OCI-LY7 (cell line): ENCODE results near the gene PIK3C2A. TPM values are rescaled to one million over a fixed set of nuclear protein-coding genes. Genes with fewer than 3 reads are reported as not detected.

Source experiments
- BruUV-seq: library from RNA; stranded (reverse); fragments of 400-500 nt; replicated peaks from 2 replicates; lab custom pipeline; 2021; lab: Mats Ljungman, UMichigan
- CTCF ChIA-PET: fragments of 300-600 bp; sonication (Branson Sonifier 250); formaldehyde crosslinking; loops from one replicate; lab custom pipeline; 2022; ENCODE audit warnings: antibody characterized with exemption; ENCODE audit not compliant: unreplicated experiment; lab: Charles Lee
- POLR2A ChIA-PET: fragments of 300-600 bp; sonication (Branson Sonifier 250); formaldehyde crosslinking; loops from one replicate; lab custom pipeline; 2022; ENCODE audit warnings: antibody characterized with exemption; lab: Charles Lee
- DNase-seq: peaks from one replicate; pipeline ENCODE4 v3.0.0-alpha.2; 2015; ENCODE audit warnings: low spot score
- H2AFZ ChIP-seq: fragments of 200-600 bp; sonication (generic), shearing (Covaris generic); 2 replicates; pipeline ENCODE4 v1.6.1; 2014; ENCODE audit warnings: mild to moderate bottlenecking, antibody characterized with exemption, low read length, moderate library complexity
- H3K27ac ChIP-seq: fragments of 200-600 bp; sonication (generic); 2 replicates; pipeline ENCODE4 v1.5.1; 2014; ENCODE audit warnings: mixed run types, low read depth, mild to moderate bottlenecking, moderate library complexity, low read length, inconsistent platforms; ENCODE audit not compliant: poor library complexity, severe bottlenecking
- H3K36me3 ChIP-seq: fragments of 200-600 bp; sonication (generic); 2 replicates; pipeline ENCODE4 v1.6.1; 2014; ENCODE audit warnings: mild to moderate bottlenecking, antibody characterized with exemption, low read length, moderate library complexity, mixed read lengths; ENCODE audit not compliant: insufficient read depth
- H3K4me1 ChIP-seq: fragments of 200-600 bp; sonication (generic); 2 replicates; pipeline ENCODE4 v1.5.1; 2014; ENCODE audit warnings: mild to moderate bottlenecking, low read length; ENCODE audit not compliant: insufficient read depth, poor library complexity, severe bottlenecking
- H3K4me2 ChIP-seq: fragments of 200-600 bp; sonication (generic); 2 replicates; pipeline ENCODE4 v1.6.1; 2014; ENCODE audit warnings: mild to moderate bottlenecking, low read length
- H3K4me3 ChIP-seq: fragments of 200-600 bp; sonication (generic); 2 replicates; pipeline ENCODE4 v1.5.1; 2014; ENCODE audit warnings: mild to moderate bottlenecking, low read depth, low read length; ENCODE audit not compliant: poor library complexity, severe bottlenecking
- H3K79me2 ChIP-seq: fragments of 200-600 bp; sonication (generic); 2 replicates; pipeline ENCODE4 v1.6.1; 2016; ENCODE audit warnings: low read depth, mild to moderate bottlenecking, low read length, moderate library complexity, mixed read lengths; ENCODE audit not compliant: insufficient read depth
- H3K9me2 ChIP-seq: fragments of 200-600 bp; sonication (generic); 2 replicates; pipeline ENCODE4 v1.6.1; 2016; ENCODE audit warnings: mild to moderate bottlenecking, low read length, mixed read lengths; ENCODE audit not compliant: insufficient read depth
- H3K9me3 ChIP-seq: fragments of 200-600 bp; sonication (generic); 2 replicates; pipeline ENCODE4 v1.6.1; 2014; ENCODE audit warnings: mild to moderate bottlenecking, mixed run types, low read length, mixed read lengths
- H4K20me1 ChIP-seq: fragments of 200-600 bp; sonication (generic); 2 replicates; pipeline ENCODE4 v1.6.1; 2014; ENCODE audit warnings: mild to moderate bottlenecking, antibody characterized with exemption, low read length, moderate library complexity, mixed read lengths; ENCODE audit not compliant: insufficient read depth
- EZH2phosphoT487 ChIP-seq: fragments of 200-600 bp; sonication (generic); IDR thresholded peaks from 2 replicates; pipeline ENCODE4 v1.6.1; 2018; ENCODE audit warnings: low read depth, borderline replicate concordance, mild to moderate bottlenecking, mixed run types, antibody characterized with exemption, low read length, moderate library complexity, mixed read lengths
- intact Hi-C: fragments of 100-400 bp; cut with micrococcal nuclease; formaldehyde crosslinking; loops from one replicate; pipeline ENCODE4 v1.10.0; 2022; ENCODE audit not compliant: unreplicated experiment
- total RNA-seq, 2 experiments: library from RNA; depleted of rRNA in 1 of 2; stranded (reverse); fragments of >200 nt in 1 of 2; shearing (Covaris generic) in 1 of 2; gene quantifications; 2 replicates each; pipeline ENCODE4 v1.2.3, GENCODE V29; 2014 to 2022
- TF ChIP-seq, protein P1 (sequence below): fragments of 200-600 bp; sonication (generic); conservative IDR thresholded peaks from 2 replicates; pipeline ENCODE4 v1.5.1; 2014; ENCODE audit warnings: mild to moderate bottlenecking, antibody characterized with exemption, low read length, moderate library complexity, mixed read lengths

Gene PIK3C2A
- total RNA-seq, 2 experiments from 2014 or later, result 17.4 to 41.8 TPM

DNA sequence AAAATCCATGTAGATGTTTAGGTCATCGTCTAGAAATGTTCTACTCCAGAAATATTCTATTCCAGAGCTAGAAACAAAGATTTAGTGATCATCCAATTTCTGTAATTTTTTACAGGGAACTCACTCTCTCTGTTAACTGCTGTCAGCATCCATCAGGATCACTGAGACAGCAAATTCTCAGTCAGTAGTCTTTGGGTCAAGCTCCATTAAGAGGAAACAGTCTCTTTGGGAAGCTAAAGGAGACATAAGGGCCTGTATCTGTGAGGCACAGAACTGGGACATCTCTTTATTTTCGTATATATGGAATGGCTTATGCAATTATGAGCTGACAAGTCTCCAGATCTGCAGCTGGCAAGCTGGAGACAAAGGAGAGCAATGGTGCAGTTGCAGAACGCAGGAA is 48.3 kb downstream of the PIK3C2A start:
- H3K36me3 ChIP-seq, result peaks cover 25% of the 10 kb centered on the region
- H3K27ac ChIP-seq, result no peak overlapping the region
- no peak for TF ChIP-seq EZH2phosphoT487
- TF ChIP-seq, protein P1, sequence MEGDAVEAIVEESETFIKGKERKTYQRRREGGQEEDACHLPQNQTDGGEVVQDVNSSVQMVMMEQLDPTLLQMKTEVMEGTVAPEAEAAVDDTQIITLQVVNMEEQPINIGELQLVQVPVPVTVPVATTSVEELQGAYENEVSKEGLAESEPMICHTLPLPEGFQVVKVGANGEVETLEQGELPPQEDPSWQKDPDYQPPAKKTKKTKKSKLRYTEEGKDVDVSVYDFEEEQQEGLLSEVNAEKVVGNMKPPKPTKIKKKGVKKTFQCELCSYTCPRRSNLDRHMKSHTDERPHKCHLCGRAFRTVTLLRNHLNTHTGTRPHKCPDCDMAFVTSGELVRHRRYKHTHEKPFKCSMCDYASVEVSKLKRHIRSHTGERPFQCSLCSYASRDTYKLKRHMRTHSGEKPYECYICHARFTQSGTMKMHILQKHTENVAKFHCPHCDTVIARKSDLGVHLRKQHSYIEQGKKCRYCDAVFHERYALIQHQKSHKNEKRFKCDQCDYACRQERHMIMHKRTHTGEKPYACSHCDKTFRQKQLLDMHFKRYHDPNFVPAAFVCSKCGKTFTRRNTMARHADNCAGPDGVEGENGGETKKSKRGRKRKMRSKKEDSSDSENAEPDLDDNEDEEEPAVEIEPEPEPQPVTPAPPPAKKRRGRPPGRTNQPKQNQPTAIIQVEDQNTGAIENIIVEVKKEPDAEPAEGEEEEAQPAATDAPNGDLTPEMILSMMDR, result no peak
- H3K4me1 ChIP-seq, result peaks cover 22% of the 10 kb centered on the region
- H4K20me1 ChIP-seq, result no peaks in the 10 kb centered on the region
- no peak overlapping the region for H3K4me3 ChIP-seq
- H3K9me3 ChIP-seq, result no peaks in the 10 kb centered on the region
- ChIA-PET POLR2A (interaction anchor here (0.5 to 1.4 kb wide), 6 partner anchors 13 to 945 kb away, joined by 3 to 7 read pairs (median 4); no protein-coding TSS in a partner anchor), CTCF (no interaction called here)
- no peak overlapping the region for H3K4me2 ChIP-seq
- no peak overlapping the region for H2AFZ ChIP-seq
- BruUV-seq, result no TSS peak
- DNase-seq, result no peak
- intact Hi-C loops, result no loop called here
- no peaks in the 10 kb centered on the region for H3K9me2 ChIP-seq
- peaks cover 62% of the 10 kb centered on the region for H3K79me2 ChIP-seq

Other genes starting within 250 kb of the PIK3C2A start
- gene PLEKHA7, start 193.6 kb downstream of the PIK3C2A start, total RNA-seq (2014; rRNA removed; shearing (Covaris generic)), result 0.13 TPM in 1 of 2 replicates, not detected in the other
- gene PLEKHA7, start 193.6 kb downstream of the PIK3C2A start, total RNA-seq (2022), result not detected in 2 replicates
- gene RPS13, start 130.3 kb downstream of the PIK3C2A start, total RNA-seq (2014; rRNA removed; shearing (Covaris generic)), result 1,576 and 1,911 TPM in 2 replicates
- gene RPS13, start 130.3 kb downstream of the PIK3C2A start, total RNA-seq (2022), result 1,540 and 1,556 TPM in 2 replicates
- gene NUCB2, start 68.8 kb upstream of the PIK3C2A start, total RNA-seq (2014; rRNA removed; shearing (Covaris generic)), result 42.4 and 64.3 TPM in 2 replicates
- 73.0 and 96.2 TPM in 2 replicates for gene NUCB2, start 68.8 kb upstream of the PIK3C2A start, total RNA-seq (2022)
- 6.0 and 7.7 TPM in 2 replicates for gene NCR3LG1, start 143.8 kb upstream of the PIK3C2A start, total RNA-seq (2014; rRNA removed; shearing (Covaris generic))
- 22.3 and 23.0 TPM in 2 replicates for gene NCR3LG1, start 143.8 kb upstream of the PIK3C2A start, total RNA-seq (2022)
- gene KCNJ11, start 180.7 kb upstream of the PIK3C2A start, total RNA-seq (2014; rRNA removed; shearing (Covaris generic)), result 5.1 and 7.0 TPM in 2 replicates
- 7.5 and 8.0 TPM in 2 replicates for gene KCNJ11, start 180.7 kb upstream of the PIK3C2A start, total RNA-seq (2022)